Left lung (tissue), 10 donors: ENCODE results near the gene FDXR. TPM values are rescaled to one million over a fixed set of nuclear protein-coding genes. Genes with fewer than 3 reads are reported as not detected.

Experiments used
- ATAC-seq: fragments of 200-7000 bp; cut with Tn5 transposase; one replicate; pipeline ENCODE4 v1.9.1; 2020; ENCODE audit warnings: moderate library complexity
- DNase-seq, 4 donors: peaks; one replicate each; pipeline ENCODE4 v3.0.0-alpha.2; 2013 to 2020
- H3K27ac ChIP-seq, 2 donors: fragments of 200-600 bp; sonication (generic) in 1 of 2; one replicate each; pipeline versions ENCODE4 v1.5.0 to v1.8.0; 2020 to 2021
- H3K27me3 ChIP-seq, 2 donors: fragments of 200-600 bp; sonication (generic) in 1 of 2; one replicate each; pipeline versions ENCODE4 v1.5.0 to v1.8.0; 2020 to 2021
- H3K36me3 ChIP-seq, 2 donors: fragments of 200-600 bp; sonication (generic) in 1 of 2; one replicate each; pipeline versions ENCODE4 v1.5.0 to v1.8.0; 2020 to 2021
- H3K4me1 ChIP-seq, 2 donors: fragments of 200-600 bp; one replicate each; pipeline ENCODE4 v1.8.0; 2021
- H3K4me3 ChIP-seq, 2 donors: fragments of 200-600 bp; sonication (generic) in 1 of 2; one replicate each; pipeline versions ENCODE4 v1.5.0 to v1.8.0; 2020 to 2021; ENCODE audit warnings: mild to moderate bottlenecking in 1 of 2
- H3K9me3 ChIP-seq, 2 donors: fragments of 200-600 bp; sonication (generic) in 1 of 2; one replicate each; pipeline versions ENCODE4 v1.5.0 to v1.8.0; 2020 to 2021
- intact Hi-C, 2 donors: fragments of 100-400 bp; cut with DNase I; formaldehyde crosslinking; loops; one replicate each; pipeline versions ENCODE4 v1.11.2 to v1.14.2; 2022
- polyA plus RNA-seq, 6 donors: library from polyadenylated mRNA; unstranded; fragments of 120-200 nt; gene quantifications; one replicate each; pipeline ENCODE4 v1.2.1, GENCODE V29; 2013; ENCODE audit not compliant: insufficient read length in 6 of 6
- total RNA-seq, 2 donors: library from RNA; stranded (reverse); fragmentation: NEBNext Ultra II Directional; extraction: Animal tissue kit (Norgen Biotek cat#: 25700); gene quantifications; one replicate each; pipeline ENCODE4 v1.2.1, GENCODE V29; 2021
- TF ChIP-seq, protein P1 (sequence below), 2 donors: fragments of 200-600 bp; sonication (generic) in 1 of 2; IDR thresholded peaks; one replicate each; pipeline versions ENCODE4 v1.5.0 to v1.8.0; 2021; ENCODE audit warnings: antibody characterized with exemption in 2 of 2
- donor health status: DM: no; HTN: yes; CAD: no.
- donor health status: DM: no; HTN: no; CAD: no.

The FDXR gene
- total and polyA plus RNA-seq, 8 donors, result 5.3 to 17.2 (median 7.2) TPM

DNA sequence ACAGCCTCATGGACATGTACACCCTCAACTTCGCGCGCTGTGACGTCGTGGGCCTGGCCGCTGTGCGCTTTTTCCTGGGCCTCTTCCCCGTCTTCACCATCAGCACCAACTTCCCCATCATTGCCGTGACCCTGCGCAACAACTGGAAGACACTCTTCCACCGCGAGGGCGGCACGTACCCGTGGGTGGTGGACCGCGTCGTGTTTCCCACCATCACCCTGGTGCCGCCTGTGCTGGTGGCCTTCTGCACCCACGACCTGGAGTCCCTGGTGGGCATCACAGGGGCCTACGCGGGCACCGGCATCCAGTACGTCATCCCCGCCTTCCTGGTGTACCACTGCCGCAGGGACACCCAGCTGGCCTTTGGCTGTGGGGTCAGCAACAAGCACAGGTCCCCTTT, 36.6 kb downstream of the FDXR start:
- Histone ChIP-seq H3K4me3 (no peak overlapping the region), H3K27me3 (no peaks in the 10 kb centered on the region), H3K27ac (no peak overlapping the region), H3K4me1 (peaks cover 6 to 8% of the 10 kb centered on the region in 2 donors), H3K36me3 (peaks cover 0 to 42% of the 10 kb centered on the region in 2 donors), H3K9me3 (no peaks in the 10 kb centered on the region)
- DNase-seq (peak in 1 of 4 donors; percentile 64), ATAC-seq (no peak)
- TF ChIP-seq, protein P1, sequence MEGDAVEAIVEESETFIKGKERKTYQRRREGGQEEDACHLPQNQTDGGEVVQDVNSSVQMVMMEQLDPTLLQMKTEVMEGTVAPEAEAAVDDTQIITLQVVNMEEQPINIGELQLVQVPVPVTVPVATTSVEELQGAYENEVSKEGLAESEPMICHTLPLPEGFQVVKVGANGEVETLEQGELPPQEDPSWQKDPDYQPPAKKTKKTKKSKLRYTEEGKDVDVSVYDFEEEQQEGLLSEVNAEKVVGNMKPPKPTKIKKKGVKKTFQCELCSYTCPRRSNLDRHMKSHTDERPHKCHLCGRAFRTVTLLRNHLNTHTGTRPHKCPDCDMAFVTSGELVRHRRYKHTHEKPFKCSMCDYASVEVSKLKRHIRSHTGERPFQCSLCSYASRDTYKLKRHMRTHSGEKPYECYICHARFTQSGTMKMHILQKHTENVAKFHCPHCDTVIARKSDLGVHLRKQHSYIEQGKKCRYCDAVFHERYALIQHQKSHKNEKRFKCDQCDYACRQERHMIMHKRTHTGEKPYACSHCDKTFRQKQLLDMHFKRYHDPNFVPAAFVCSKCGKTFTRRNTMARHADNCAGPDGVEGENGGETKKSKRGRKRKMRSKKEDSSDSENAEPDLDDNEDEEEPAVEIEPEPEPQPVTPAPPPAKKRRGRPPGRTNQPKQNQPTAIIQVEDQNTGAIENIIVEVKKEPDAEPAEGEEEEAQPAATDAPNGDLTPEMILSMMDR (IDR thresholded peaks at IDR 0.05), result no peak
- intact Hi-C loops, result no loop called here

DNA sequence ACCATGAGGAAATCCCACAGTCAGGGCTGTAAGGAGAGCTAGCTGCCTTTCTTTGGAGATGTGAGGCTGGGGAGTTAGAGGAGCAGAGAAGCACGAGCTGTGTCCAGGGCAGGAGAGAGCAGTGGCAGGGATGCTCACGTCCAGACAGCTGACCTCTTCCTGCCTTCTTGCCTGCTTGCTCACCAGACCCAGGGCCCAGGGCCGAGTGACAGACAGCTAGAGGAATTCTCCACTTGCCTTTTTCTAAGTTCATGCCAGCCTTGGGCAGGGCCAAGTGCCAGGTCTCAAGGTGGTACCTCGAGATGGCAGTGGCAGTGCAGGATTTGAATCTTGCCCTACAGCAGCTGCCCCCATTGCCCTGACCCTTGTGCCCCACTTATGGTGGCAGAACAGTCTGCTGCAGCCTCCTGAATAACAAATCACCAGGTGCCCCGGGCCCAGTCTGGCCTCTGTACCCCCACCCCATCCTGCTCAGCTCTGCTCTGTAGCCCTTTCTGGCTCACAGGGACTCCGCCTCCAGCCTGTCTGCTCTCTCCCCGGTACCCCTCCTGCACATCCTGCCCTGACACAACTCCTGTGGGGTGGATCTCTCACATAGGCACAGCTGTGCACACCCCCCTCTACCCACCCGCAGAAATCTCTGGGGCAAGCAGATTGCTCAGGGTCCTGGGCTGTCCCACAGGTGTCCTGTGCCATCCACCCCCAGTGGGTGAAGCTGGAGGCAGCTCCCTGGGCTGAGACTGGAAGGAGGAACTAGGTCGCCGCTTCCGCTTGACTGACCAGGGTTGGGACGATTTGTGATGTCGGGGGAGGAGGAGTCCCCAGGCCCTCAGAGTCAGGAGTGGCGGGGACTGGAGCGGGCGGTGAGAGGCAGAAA, 39.1 kb downstream of the FDXR start:
- ATAC-seq (peak; percentile 50), DNase-seq (peak in 2 of 4 donors; percentile 44 to 73)
- Histone ChIP-seq H3K4me3 (no peak overlapping the region), H3K27me3 (no peaks in the 10 kb centered on the region), H3K4me1 (no peaks in the 10 kb centered on the region), H3K27ac (no peak overlapping the region), H3K9me3 (no peaks in the 10 kb centered on the region), H3K36me3 (peaks cover 0 to 57% of the 10 kb centered on the region in 2 donors)
- intact Hi-C loops, result no loop called here
- TF ChIP-seq, protein P1 (IDR thresholded peaks at IDR 0.05), result no peak

DNA sequence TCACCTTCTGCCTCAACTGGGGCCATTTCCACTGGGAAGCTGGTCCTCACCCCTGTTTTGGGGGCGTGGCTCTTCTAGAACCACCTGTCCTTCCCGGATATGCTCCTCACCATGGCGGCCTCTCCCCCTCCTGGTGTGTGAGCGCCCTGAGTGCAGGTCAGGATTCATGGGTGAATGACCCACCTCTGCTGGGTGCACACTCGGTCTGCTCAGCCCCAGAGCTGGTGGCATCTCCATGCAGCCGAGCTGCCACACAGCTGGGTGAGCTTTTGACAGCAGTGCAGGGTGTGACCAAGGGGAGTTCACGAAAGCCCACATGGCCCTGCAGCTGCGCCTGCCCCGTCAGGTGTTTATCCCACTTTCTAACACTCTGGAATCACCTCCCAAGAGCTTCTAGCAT, 40.4 kb downstream of the FDXR start:
- Histone ChIP-seq H3K27me3 (no peaks in the 10 kb centered on the region), H3K36me3 (peaks cover 0 to 51% of the 10 kb centered on the region in 2 donors), H3K4me3 (no peak overlapping the region), H3K4me1 (no peaks in the 10 kb centered on the region), H3K9me3 (no peaks in the 10 kb centered on the region), H3K27ac (no peak overlapping the region)
- DNase-seq (peak in 1 of 4 donors; percentile 43), ATAC-seq (no peak)
- TF ChIP-seq, protein P1 (IDR thresholded peaks at IDR 0.05), result no peak
- intact Hi-C loops, result no loop called here

DNA sequence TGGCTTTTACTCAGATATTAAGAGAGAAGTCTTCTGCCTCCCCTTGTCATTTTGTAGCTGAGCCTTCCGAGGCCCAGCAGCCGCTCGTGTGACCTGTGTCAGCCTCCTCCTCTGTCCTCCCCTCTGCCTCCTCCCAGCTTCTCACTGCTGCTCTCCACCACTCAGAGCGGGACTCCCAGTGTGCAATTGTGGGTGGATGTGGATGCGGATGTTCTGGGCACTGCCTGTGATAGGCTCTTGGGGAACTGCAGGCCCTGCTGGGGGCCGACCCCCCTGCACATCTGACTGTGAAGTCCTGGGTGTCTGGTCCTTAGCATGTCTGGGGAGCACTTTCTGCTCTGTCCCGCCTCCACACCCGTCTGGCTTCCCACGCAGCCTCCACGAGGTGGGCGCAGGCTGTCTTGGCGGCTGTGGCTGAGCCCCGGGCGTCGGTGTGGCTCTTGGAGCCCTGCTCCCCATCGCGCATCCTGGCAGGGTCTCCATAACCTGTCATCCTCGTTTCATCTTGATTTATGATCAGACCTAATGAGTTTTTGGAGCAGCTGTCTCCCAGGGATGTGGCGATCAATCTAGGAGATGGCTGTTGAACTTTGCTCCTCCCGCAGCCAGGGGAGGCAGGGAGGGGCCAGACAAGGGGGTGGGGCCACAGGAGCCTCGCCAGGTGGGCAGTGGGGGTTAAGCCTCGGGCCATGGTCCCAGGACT, 41.2 kb downstream of the FDXR start:
- TF ChIP-seq, protein P1 (IDR thresholded peaks at IDR 0.05), result no peak
- intact Hi-C loops, result no loop called here
- DNase-seq (peak in 1 of 4 donors; percentile 57), ATAC-seq (no peak)
- Histone ChIP-seq H3K27ac (no peak overlapping the region), H3K27me3 (no peaks in the 10 kb centered on the region), H3K4me1 (no peaks in the 10 kb centered on the region), H3K9me3 (no peaks in the 10 kb centered on the region), H3K36me3 (peaks cover 0 to 43% of the 10 kb centered on the region in 2 donors), H3K4me3 (no peak overlapping the region)

DNA sequence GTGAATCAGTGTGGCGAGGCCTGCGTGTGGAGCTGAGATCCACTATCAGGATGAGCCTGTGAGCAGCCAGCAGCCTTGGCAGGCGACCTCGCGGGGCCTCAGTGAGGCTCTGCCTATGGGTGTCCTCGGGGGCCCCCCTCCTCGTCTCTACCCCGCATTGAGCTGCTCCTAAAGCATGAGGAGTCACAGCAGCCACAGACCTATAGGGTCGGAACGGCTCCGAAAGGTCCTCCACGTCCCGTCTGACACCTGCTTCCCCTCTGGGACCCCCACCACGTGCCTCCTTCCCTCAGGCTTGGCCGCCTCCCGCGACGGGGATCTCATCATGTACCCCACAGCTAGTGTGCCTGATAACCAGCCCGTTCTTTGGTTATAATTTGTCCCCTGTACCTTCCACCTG, 41.9 kb downstream of the FDXR start:
- TF ChIP-seq, protein P1 (IDR thresholded peaks at IDR 0.05), result no peak
- peaks cover 0 to 42% of the 10 kb centered on the region in 2 donors for H3K36me3 ChIP-seq
- DNase-seq (no peak), ATAC-seq (no peak)
- intact Hi-C loops, result no loop called here
- no peaks in the 10 kb centered on the region for H3K4me1 ChIP-seq
- no peak overlapping the region for H3K27ac ChIP-seq
- H3K27me3 ChIP-seq, result no peaks in the 10 kb centered on the region
- H3K9me3 ChIP-seq, result no peaks in the 10 kb centered on the region
- H3K4me3 ChIP-seq, result no peak overlapping the region
